Measurements from ENCODE around the gene TMEM130. TPM values are rescaled to one million over a fixed set of nuclear protein-coding genes. Genes with fewer than 3 reads are reported as not detected.

The TMEM130 gene
- total RNA-seq, 1 donor from 2014 or later = not detected

DNA sequence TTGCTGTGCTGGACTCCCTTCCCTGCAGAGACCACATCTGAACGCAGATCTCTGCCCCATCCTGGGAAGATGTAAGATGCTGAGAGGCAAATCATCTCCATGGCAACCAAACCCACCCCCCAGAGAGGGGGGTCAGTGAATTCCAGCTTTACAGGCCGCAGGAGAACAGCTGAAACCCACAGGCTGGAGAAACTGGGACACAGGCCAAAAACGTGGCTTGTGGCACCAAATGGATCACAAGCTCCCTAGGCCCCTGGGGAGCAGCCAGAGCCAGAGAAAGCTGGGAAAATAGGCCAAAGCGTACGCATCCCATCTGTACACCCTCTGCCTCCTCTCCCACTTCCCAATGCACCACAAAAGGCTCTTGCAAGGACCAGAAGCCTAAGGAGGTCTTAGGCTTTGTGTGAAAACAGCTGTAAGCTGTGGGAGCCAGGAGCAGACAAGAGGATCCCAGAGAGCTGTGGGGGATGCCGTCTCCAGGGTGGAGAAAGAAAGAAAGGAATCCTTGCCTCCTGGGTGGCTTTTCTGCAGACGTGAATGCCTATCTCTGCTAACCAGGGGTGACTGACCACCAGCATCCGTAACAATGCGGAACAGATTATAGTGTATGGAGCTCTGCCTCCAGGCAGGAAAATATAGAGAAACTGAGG is 59.5 kb downstream of the TMEM130 start:
- no peak for DNase-seq (ENCODE audit: extremely low read depth, low read depth, low spot score)

- no peak for DNase-seq (ENCODE audit: extremely low read depth, low read depth, low spot score)
Measured at GRCh38 chr7:98808751-98809460, 60.9 kb downstream of the TMEM130 start.

DNA sequence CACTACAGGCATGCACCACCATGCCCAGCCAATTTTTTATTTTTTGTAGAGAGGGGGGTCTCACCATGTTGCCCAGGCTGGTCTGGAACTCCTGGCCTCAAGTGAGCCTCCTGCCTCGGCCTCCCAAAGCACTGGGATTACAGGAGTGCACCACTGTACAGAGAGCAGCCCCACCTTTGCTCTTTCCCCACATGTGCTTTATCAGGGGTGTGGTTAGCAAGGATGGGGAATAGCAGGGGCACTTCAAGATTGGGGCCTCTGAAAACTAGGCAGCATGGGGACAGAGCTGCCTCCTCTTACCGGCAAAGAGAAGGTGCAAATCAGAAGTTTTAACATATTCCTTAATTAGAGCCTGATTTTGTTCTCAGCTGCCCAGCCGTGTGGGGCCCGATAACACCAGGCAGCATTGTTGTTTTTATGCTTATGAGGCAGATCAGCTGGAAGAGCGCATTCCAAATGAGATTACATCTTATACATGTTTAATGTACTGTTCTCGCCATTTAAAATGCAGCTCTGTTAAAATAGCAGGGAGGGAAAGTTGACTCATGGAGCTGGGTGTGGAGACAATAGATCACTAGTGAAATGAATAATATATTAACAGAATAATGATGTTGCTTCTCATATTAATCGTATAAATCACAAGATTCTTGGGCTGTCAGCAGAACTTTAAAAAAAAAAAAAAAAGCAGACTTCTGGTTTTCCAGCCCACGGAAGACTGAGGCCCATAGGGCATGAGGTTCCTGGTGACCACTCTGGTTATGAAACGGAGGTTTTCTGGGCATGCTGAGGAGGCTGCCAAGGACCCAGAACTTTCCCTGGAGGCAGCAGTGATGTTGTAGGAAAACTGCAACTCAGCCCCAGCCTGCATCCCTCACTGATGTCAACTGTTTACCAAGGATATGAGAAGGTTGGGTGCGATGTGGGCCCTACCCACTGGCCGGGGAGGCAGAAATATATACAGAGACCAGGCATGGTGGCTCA is 62.5 kb downstream of the TMEM130 start:
- DNase-seq (ENCODE audit: extremely low read depth, low read depth, low spot score) = no peak

DNA sequence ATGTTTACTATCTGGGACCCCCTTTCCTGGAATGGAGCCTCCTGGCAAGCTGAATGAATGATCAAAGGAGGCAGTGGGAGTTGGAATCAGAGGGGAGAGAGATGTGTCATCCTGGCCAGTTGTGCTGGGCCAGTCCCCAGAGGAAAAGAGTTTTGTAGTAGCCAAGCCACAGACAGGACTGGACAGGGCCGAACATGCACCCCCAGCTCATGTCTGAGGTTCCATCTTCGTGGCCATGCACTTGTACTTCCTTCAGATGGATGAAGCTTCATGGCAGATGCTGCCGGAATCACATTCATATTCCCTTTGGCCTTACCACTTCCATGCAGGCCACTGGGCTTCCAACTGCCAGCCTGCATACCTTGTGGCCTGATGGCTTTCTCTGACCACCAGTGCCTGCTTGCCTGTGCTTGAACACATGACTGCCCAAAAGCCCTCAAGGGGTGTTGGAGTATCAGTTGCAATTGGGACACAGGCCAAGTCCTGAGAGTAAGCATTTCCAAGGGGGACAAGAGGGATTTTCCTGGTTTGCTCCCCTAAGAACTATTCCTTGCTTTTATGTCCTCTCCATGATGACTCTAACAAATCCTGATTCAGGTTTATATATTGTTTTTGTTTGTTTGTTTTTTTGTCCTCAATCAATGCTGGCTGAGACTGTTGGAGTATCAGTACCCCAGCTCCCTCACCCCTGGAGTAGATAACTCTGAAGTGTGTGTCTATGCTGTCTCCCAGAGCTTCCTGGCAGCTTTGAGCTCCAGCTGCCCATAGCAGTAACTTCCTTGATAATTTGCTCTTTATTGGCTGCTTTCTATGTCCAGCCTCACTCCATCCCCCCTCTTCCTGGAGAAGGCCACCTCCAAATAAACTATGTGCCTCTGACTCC is 63.6 kb downstream of the TMEM130 start:
- DNase-seq (ENCODE audit: extremely low read depth, low read depth, low spot score) = no peak

DNA sequence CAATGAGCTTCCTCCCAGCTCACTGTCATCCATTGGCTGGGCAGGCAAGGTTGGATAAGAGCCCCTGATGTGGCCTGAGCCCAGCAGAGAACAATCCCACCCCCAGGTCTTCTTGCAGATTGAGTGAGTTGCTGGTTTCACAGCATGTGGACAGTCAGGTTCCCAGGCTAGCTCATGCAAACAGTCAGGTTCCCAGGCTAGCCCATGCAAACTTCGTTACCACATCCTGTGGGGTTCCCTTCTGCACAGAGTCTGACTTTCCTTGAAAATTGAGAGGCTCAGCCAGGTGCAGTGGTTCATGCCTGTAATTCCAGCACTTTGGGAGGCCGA is 67.1 kb downstream of the TMEM130 start:
- DNase-seq (ENCODE audit: extremely low read depth, low read depth, low spot score) = no peak

GRCh38 chr7:98802088-98802780 is 67.6 kb downstream of the TMEM130 start:
- DNase-seq (ENCODE audit: extremely low read depth, low read depth, low spot score) = no peak

- no peak for DNase-seq (ENCODE audit: extremely low read depth, low read depth, low spot score)
Measured at GRCh38 chr7:98800996-98801395, 68.8 kb downstream of the TMEM130 start.

- DNase-seq (ENCODE audit: extremely low read depth, low read depth, low spot score) = no peak
Measured at GRCh38 chr7:98797150-98797549, 72.7 kb downstream of the TMEM130 start.

Other genes with a start within 250 kb of the TMEM130 start
- gene TRRAP, start 8.5 kb upstream of the TMEM130 start, total RNA-seq = 31.4 and 43.4 TPM in 2 replicates

Measured in glomerular endothelial cell (primary cell).